ENCODE results near the gene ARL6. TPM values are rescaled to one million over a fixed set of nuclear protein-coding genes. Genes with fewer than 3 reads are reported as not detected.

Gene ARL6
- total and polyA plus RNA-seq, 2 of the 8 experiments (the other 6 are each of a cell fraction or from before 2014, with no cell fraction given), result 1.8 to 12.0 TPM

DNA sequence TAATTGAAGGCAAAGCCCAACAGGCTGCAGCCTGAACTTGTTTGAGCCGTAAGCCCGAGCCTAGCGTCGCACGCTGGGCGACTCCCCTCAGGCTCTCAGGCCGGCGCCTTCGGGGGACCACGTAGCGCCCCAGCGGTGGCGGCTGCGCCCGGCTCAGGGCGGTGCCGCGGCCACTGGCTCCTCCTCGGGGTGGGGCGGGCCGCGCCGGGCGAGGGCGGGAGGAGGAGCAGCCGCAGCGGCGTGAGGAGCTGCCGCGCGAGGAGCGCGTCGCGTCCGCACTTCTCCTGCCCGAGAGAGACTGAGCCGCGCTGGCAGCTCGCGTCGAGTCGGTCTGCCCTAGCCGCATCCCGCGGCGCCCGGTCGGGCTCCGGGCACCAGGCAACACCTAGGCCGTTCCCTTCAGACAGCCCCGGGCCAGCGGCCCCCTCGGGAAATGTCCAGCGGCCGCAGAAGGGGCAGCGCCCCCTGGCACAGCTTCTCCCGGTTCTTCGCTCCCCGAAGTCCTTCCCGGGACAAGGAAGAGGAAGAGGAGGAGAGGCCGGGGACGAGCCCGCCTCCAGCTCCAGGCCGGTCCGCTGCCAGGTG lies 57.3 kb downstream of the ARL6 start, which contains the start of gene CRYBG3 (continued):
- no peak for TF ChIP-seq SIRT6 (IDR thresholded peaks at IDR 0.05; ENCODE audit: low read length)
- no peak for TF ChIP-seq SRF (IDR thresholded peaks at IDR 0.05; ENCODE audit: low read depth, low read length)
- peak in 1 of 2 experiments; percentile 17; a peak in 1 of 4 replicates for TF ChIP-seq SIN3A (conservative IDR thresholded peaks at IDR 0.05 in 1 of 2, IDR thresholded peaks at IDR 0.05 in 1 of 2; ENCODE audit: low read depth in 1 of 2, low read length in 2 of 2)
- no peak for TF ChIP-seq TCF12 (IDR thresholded peaks at IDR 0.05; ENCODE audit: low read depth, low read length)

Data from H1 (cell line).